Right hindlimb (tissue), 1 donor: ENCODE results near the gene BLOC1S6.
"Not testable (repeated sequence)": the region's sequence is repeated elsewhere in the genome, so short reads cannot be mapped to it uniquely, and the experiment has no call there.

ENCODE experiments used
- DNase-seq: peaks from one replicate; pipeline ENCODE4 v3.0.0-alpha.2; 2018

The BLOC1S6 gene

GRCh38 chr15:45641999-45642932, 55.1 kb downstream of the BLOC1S6 start:
- peak; percentile 34 for DNase-seq

DNA sequence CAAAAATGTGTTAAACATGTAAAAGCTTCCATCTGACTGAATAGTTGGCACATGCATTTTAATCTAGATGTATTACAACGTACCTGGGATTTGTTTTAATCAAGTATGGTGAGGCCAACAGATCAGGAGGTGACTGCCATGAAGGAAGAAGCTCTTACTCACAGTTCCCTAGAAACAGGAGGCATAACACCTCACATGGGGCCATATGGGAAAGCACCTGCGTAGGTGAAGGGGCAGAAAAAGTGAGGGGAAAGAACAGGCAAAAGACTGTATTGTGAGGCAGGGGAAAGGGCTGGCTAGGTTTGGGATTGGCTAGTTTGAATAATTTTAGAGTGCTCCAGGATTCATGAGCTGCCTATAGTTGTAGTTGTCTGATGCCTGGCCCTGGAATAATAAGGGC, 57.3 kb downstream of the BLOC1S6 start:
- no peak for DNase-seq

GRCh38 chr15:45645026-45645980, 58.1 kb downstream of the BLOC1S6 start:
- no peak for DNase-seq

DNA sequence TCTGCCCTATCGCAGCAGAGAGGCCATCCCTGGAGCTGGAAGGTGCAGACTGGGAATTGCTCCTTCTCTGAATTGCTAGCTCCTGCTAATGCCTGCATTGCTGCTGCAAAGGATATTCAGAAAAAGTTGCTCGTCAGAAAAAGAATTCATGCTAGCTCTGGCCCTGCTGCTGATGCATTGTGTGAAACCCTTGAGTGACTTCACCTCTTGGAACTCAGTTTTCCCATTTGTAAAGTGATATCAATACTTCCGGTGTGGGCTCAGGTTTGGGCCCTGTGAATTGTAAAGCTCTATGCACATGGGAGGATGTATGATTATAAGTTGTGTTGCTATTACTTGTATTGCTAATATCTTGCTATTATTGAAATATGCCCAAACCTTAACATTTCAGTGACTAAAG, 59.0 kb downstream of the BLOC1S6 start:
- no peak for DNase-seq

DNA sequence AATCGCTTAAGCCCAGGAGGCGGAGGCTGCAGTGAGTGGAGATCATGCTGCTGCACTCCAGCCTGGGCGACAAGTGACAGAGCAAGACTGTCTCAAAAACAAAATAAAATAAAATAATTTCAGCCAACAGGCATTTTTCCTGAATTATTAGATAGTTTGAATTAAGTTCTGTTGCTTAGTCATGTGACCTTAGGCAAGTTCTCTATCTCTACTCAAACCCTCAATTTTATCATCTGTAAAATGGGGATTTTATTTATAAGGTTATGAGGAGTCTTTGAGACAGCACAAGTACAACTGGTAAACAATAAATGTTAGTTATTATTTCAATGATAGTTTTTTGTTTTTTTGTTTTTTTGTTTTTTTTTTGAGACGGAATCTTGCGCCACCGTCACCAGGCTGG, 60.6 kb downstream of the BLOC1S6 start:
- DNase-seq: no peak

DNA sequence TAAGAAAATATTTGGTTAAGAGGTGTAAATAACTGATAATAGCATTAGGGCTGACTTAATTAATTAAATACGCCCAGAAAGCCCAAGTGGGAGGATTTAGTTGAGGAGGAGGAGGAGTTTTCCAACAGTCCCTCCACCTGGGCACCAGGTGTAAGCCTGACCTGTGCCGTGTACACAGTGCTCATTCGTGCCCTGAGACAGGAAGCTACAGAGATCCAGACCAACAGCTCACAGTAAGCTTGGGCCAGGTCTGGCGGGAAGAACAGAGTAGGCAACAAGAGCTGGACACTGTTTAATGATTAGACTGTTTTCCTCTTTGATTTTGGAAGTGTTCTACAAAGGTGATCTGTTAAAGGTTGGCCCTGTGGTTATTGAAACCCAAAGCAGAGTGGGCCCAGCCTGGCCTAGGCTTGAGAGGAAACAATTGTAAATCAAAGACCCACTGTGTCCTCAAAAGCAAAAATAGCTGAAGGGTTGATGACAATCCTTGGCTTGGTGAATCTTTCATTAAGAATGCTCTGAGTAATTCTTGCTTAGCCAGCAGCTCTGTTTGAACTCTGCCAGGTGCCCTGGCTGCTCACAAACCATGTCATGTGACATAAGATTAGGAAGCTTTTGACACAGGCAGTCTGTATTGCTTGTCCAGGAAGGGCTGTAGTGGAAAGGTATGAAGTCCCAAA, 61.5 kb downstream of the BLOC1S6 start:
- no peak for DNase-seq

GRCh38 chr15:45650007-45650406, 62.8 kb downstream of the BLOC1S6 start:
- not testable (repeated sequence) for DNase-seq

DNA sequence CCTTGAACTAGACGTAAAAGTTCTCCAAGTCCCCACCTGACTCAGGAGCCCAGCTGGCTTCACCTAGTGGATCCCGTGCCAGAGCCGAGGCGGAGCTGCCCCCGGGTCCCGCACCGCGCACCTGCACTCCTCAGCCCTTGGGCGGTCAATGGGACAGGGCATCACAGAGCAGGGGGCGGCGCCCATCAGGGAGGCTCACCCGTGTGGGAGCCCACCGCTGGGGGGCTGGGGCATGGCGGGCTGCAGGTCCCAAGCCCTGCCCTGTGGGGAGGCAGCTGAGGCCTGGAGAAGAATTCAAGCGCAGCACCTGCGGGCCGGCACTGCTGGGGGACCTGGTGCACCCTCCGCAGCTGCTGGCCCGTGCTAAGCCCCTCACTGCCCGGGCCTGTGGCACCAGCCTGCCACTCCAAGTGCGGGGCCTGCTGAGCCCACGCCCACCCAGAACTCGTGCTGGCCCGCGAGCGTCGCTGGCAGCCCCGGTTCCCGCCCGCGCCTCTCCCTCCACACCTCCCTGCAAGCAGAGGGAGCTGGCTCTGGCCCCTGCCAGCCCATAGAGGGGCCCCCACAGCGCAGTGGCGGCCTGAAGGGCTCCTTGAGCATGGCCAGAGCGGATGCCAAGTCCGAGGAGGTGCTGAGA, 63.8 kb downstream of the BLOC1S6 start:
- DNase-seq: no peak

DNA sequence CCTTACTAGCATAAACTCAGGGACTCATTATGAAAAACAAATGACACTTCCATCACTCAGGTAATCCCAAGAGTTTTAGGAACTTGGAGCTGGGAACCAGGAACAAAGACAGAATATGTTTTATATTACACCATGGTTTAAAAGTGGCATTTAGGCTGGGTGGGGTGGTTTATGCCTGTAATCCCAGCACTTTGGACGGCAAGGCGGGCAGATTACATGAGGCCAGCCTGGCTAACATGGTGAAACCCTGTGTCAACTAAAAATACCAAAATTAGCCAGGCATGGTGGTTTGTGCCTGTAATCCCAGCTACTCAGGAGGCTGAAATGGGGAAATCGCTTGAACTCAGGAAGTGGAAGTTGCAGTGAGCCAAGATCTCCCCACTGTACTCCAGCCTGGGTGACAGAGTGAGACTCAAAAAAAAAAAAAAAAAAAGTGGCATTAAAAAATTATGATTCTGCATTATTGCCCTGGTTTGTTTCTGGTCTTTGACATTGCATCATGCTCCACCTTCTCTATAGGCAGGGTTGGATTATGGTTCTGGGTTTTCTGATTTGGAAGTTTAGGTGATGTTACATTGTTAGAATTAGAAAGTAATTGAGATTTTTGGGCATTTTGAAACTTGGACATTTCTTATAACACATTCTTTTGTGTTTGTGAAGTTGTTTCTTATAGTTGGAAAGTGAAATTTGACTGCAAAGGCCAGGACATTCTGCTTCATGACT, 66.7 kb downstream of the BLOC1S6 start:
- no peak for DNase-seq

DNA sequence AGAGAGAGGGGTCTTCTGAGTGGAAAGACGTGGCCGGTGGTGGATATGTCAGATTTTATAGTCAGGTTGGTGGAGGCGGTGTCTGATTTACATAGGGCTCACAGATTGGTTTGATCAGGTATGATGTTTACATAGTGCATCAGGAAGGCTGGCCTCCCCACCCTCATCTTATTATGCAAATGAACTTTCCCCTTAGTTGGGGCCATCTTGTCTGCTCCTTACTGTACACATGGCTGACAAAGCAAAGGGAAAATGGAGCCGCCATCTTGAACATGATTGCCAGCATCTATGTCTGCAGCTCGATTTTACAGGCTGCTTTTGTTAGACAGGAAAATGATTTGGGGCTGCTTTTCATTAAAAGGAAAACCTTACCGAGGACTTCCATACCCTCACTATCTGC, 67.6 kb downstream of the BLOC1S6 start:
- DNase-seq: no peak

DNA sequence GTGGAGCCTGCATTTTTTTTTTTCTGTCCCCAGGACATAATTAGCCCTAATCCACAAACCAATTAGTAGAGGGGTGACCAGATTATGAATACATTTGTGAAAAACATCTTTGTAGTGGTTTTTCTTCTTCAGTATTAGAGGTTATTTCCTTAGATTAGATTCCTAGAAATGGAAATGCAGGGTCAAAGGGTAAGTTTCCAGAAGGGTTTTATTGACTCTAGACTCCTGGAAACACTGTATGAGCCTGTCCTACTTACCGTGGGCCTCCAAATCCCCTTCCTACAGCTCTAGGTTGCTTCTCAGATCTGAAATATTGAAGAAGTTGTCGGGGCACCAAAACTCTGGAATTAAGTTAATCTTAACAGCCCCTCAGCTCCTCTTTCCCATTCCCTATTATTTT, 70.1 kb downstream of the BLOC1S6 start:
- no peak for DNase-seq

- no peak for DNase-seq
Observed at GRCh38 chr15:45657764-45658545, 70.8 kb downstream of the BLOC1S6 start.
